ENCODE results near the gene FBN1. TPM values are rescaled to one million over a fixed set of nuclear protein-coding genes. Genes with fewer than 3 reads are reported as not detected.

Gene FBN1
- total RNA-seq, 2 donors from 2014 or later = 12.1 to 81.9 TPM

DNA sequence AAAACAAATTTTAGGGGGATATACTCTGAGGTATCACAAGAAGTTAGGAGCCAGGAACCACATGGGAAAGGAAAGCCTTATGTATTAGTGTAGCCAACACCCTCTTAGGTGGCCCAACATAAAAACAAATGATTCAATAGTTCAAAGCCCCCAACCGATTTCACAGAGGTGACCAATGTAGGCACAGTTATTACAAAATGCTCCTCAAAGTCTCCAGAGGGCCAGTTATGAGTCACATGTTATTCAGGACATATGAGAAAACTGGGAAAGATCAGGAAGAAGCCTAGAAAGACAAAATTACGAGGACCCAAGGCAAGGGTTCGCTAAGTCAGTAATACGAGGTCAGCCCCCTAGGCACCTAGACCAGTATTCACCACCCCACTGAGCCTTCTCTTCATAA lies 29.9 kb upstream of the FBN1 start:
- no peak for TF ChIP-seq POLR2AphosphoS5 (IDR thresholded peaks at IDR 0.05)
- TF ChIP-seq POLR2A (IDR thresholded peaks at IDR 0.05) = no peak
- TF ChIP-seq, protein P1, sequence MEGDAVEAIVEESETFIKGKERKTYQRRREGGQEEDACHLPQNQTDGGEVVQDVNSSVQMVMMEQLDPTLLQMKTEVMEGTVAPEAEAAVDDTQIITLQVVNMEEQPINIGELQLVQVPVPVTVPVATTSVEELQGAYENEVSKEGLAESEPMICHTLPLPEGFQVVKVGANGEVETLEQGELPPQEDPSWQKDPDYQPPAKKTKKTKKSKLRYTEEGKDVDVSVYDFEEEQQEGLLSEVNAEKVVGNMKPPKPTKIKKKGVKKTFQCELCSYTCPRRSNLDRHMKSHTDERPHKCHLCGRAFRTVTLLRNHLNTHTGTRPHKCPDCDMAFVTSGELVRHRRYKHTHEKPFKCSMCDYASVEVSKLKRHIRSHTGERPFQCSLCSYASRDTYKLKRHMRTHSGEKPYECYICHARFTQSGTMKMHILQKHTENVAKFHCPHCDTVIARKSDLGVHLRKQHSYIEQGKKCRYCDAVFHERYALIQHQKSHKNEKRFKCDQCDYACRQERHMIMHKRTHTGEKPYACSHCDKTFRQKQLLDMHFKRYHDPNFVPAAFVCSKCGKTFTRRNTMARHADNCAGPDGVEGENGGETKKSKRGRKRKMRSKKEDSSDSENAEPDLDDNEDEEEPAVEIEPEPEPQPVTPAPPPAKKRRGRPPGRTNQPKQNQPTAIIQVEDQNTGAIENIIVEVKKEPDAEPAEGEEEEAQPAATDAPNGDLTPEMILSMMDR (IDR thresholded peaks at IDR 0.05) = no peak
- H3K27ac ChIP-seq = no peak overlapping the region
- DNase-seq (ENCODE audit: low spot score) = no peak
- 92% methylated on average over 4 of the region's 4 CpGs for WGBS
- H3K4me1 ChIP-seq (replicated peaks) = no peaks in the 10 kb centered on the region
- no peak overlapping the region for H3K4me3 ChIP-seq
- H3K9me3 ChIP-seq = no peaks in the 10 kb centered on the region
- intact Hi-C loops (cut with DNase I) = no loop called here
- H3K27me3 ChIP-seq (replicated peaks; ENCODE audit: insufficient read depth) = no peaks in the 10 kb centered on the region
- H3K36me3 ChIP-seq = no peaks in the 10 kb centered on the region

- Histone ChIP-seq H3K27ac (no peak overlapping the region), H3K4me1 (replicated peaks) (no peaks in the 10 kb centered on the region), H3K9me3 (no peaks in the 10 kb centered on the region), H3K4me3 (no peak overlapping the region), H3K27me3 (replicated peaks; ENCODE audit: insufficient read depth) (no peaks in the 10 kb centered on the region), H3K36me3 (no peaks in the 10 kb centered on the region)
- no peak for TF ChIP-seq POLR2A (IDR thresholded peaks at IDR 0.05)
- no peak for DNase-seq (ENCODE audit: low spot score)
- intact Hi-C loops (cut with DNase I) = no loop called here
- WGBS = 51% methylated on average over 3 of the region's 3 CpGs
These were observed 29.4 kb upstream of the FBN1 start for GRCh38 chr15:48674876-48675275.

DNA sequence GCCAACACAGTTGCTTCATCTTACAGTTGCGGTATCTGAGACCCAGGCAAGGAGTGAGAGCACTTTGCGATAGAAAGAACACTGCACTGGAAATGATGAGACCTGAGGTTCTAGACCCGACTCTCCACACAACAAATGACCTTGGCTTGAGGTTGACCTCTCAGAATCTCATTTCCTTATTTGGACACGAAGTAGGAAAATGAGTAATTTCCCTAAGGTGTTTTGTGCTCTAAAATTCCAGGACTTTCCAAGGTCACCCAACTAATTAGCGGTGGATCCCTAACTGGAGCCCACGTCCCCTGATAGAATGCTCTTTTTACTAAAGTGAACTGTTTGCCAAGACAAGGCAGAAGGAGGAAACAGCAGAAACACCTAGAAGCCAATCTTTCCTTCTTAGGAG lies 26.7 kb upstream of the FBN1 start:
- Histone ChIP-seq H3K27me3 (replicated peaks; ENCODE audit: insufficient read depth) (no peaks in the 10 kb centered on the region), H3K4me1 (replicated peaks) (no peaks in the 10 kb centered on the region), H3K9me3 (no peaks in the 10 kb centered on the region), H3K4me3 (no peak overlapping the region), H3K36me3 (no peaks in the 10 kb centered on the region), H3K27ac (no peak overlapping the region)
- intact Hi-C loops (cut with DNase I) = no loop called here
- no peak for DNase-seq (ENCODE audit: low spot score)
- WGBS = 91% methylated on average over 6 of the region's 6 CpGs
- no peak for TF ChIP-seq POLR2AphosphoS5 (IDR thresholded peaks at IDR 0.05)
- TF ChIP-seq, protein P1 (IDR thresholded peaks at IDR 0.05) = no peak
- no peak for TF ChIP-seq POLR2A (IDR thresholded peaks at IDR 0.05)

DNA sequence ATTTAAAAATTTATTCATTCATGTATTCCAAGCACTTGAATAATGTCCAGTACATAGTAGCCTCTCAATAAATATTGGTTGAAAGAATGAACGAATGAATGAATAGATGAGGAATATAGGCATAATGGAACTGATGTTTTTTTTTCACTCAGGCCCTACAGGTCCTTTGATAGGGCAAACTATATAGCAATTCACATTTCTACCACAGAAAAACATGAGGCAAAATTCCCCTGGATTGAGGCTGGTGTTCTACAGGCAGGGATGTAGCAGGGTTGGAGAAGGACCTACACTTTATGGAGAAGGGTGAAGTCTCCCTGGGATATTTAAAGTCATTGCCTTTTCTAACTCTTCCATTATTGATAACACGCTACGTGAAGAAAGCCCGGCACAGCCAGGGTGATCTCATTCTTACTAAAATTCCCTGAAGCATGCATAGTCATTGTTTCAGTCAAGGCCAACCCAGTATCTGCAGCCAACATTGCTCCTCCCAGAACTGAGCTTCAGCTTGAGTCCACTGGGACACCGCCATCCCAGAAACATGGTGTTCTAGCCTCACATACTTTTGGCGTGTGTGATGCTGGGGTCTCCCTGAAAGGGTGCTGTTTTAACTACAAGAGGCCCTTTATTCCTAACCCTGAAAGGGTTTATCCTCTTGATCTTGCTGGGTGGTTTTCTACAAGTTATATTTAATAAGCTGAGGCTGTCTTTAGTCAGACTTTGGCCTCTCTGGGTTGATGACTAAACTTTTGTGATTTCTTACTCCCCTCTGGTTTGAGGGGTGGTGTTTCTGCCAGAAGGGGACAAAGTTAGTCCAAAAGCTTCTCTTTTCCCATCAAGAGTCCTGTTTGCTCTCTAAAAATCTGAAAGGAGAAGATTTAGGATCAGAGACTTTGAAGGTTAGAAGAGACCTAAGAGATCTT lies 25.9 kb upstream of the FBN1 start:
- 72% methylated on average over 6 of the region's 6 CpGs for WGBS
- DNase-seq (ENCODE audit: low spot score) = no peak
- H3K27me3 ChIP-seq (replicated peaks; ENCODE audit: insufficient read depth) = no peaks in the 10 kb centered on the region
- H3K4me1 ChIP-seq (replicated peaks) = no peaks in the 10 kb centered on the region
- no peaks in the 10 kb centered on the region for H3K9me3 ChIP-seq
- no peak overlapping the region for H3K4me3 ChIP-seq
- intact Hi-C loops (cut with DNase I) = no loop called here
- no peaks in the 10 kb centered on the region for H3K36me3 ChIP-seq
- TF ChIP-seq, protein P1 (IDR thresholded peaks at IDR 0.05) = no peak
- TF ChIP-seq POLR2AphosphoS5 (IDR thresholded peaks at IDR 0.05) (no peak), POLR2A (IDR thresholded peaks at IDR 0.05) (no peak)
- no peak overlapping the region for H3K27ac ChIP-seq

GRCh38 chr15:48667701-48668100 lies 22.2 kb upstream of the FBN1 start:
- no peak for DNase-seq (ENCODE audit: low spot score)
- H3K27me3 ChIP-seq (replicated peaks; ENCODE audit: insufficient read depth) = no peaks in the 10 kb centered on the region
- H3K27ac ChIP-seq = no peak overlapping the region
- no peak overlapping the region for H3K4me3 ChIP-seq
- no peaks in the 10 kb centered on the region for H3K4me1 ChIP-seq (replicated peaks)
- H3K9me3 ChIP-seq = no peaks in the 10 kb centered on the region
- intact Hi-C loops (cut with DNase I) = no loop called here
- 61% methylated on average over 1 of the region's 1 CpG for WGBS
- no peak for TF ChIP-seq POLR2AphosphoS5 (IDR thresholded peaks at IDR 0.05)
- TF ChIP-seq, protein P1 (IDR thresholded peaks at IDR 0.05) = no peak
- no peak for TF ChIP-seq POLR2A (IDR thresholded peaks at IDR 0.05)
- H3K36me3 ChIP-seq = no peaks in the 10 kb centered on the region
